OCI-LY1 (cell line): ENCODE results near the gene POLG2.

Source experiments
- H2AFZ ChIP-seq: fragments of 200-600 bp; sonication (generic), shearing (Covaris generic); 2 replicates; pipeline ENCODE4 v1.6.0; 2014; ENCODE audit warnings: antibody characterized with exemption, mild to moderate bottlenecking, low read length
- H3F3A ChIP-seq: fragments of 200-600 bp; sonication (generic), shearing (Covaris generic); 2 replicates; pipeline ENCODE4 v1.6.0; 2014; ENCODE audit warnings: mild to moderate bottlenecking, antibody characterized with exemption, low read length, moderate library complexity; ENCODE audit not compliant: insufficient read depth
- H3K27ac ChIP-seq: fragments of 200-600 bp; sonication (generic); 2 replicates; pipeline ENCODE4 v1.5.1; 2014; ENCODE audit warnings: low read length, mixed run types, mild to moderate bottlenecking, low read depth; ENCODE audit not compliant: poor library complexity, severe bottlenecking
- H3K27me3 ChIP-seq: fragments of 200-600 bp; sonication (generic); 2 replicates; pipeline ENCODE4 v1.6.0; 2014; ENCODE audit warnings: antibody characterized with exemption, mild to moderate bottlenecking, low read length, moderate library complexity; ENCODE audit not compliant: insufficient read depth
- H3K36me3 ChIP-seq: fragments of 200-600 bp; sonication (generic); 2 replicates; pipeline ENCODE4 v1.6.1; 2014; ENCODE audit warnings: mild to moderate bottlenecking, antibody characterized with exemption, low read length, moderate library complexity, mixed read lengths; ENCODE audit not compliant: insufficient read depth
- H3K4me1 ChIP-seq: fragments of 200-600 bp; sonication (generic); 2 replicates; pipeline ENCODE4 v1.5.1; 2014; ENCODE audit warnings: mild to moderate bottlenecking, low read length, moderate library complexity; ENCODE audit not compliant: insufficient read depth, severe bottlenecking
- H3K4me2 ChIP-seq: fragments of 200-600 bp; sonication (generic), shearing (Covaris generic); 2 replicates; pipeline ENCODE4 v1.6.1; 2014; ENCODE audit warnings: low read length
- H3K4me3 ChIP-seq: fragments of 200-600 bp; sonication (generic); 2 replicates; pipeline ENCODE4 v1.5.1; 2014; ENCODE audit warnings: low read length, low read depth, mild to moderate bottlenecking, mixed read lengths; ENCODE audit not compliant: poor library complexity, severe bottlenecking
- H3K79me2 ChIP-seq: fragments of 200-600 bp; shearing (Covaris generic); 2 replicates; pipeline ENCODE4 v1.6.1; 2016; ENCODE audit warnings: mixed run types, low read length, mixed read lengths; ENCODE audit not compliant: insufficient read depth
- H3K9ac ChIP-seq: fragments of 200-600 bp; sonication (generic), shearing (Covaris generic); 2 replicates; pipeline ENCODE4 v1.6.1; 2014; ENCODE audit warnings: mild to moderate bottlenecking, low read length, mixed read lengths
- H3K9me2 ChIP-seq: fragments of 200-600 bp; sonication (generic), shearing (Covaris generic); 2 replicates; pipeline ENCODE4 v1.6.1; 2014; ENCODE audit warnings: low read depth, mild to moderate bottlenecking, low read length, mixed read lengths
- H3K9me3 ChIP-seq: fragments of 200-600 bp; shearing (Covaris generic); 2 replicates; pipeline ENCODE4 v1.6.1; 2014; ENCODE audit warnings: low read length, mixed read lengths
- H4K20me1 ChIP-seq: fragments of 200-600 bp; sonication (generic), shearing (Covaris generic); 2 replicates; pipeline ENCODE4 v1.6.0; 2016; ENCODE audit warnings: mild to moderate bottlenecking, low read length; ENCODE audit not compliant: insufficient read depth
- CTCF ChIP-seq: fragments of 200-600 bp; sonication (generic), shearing (Covaris generic); IDR thresholded peaks from 2 replicates; pipeline ENCODE4 v1.5.1; 2017; ENCODE audit warnings: mild to moderate bottlenecking, antibody characterized with exemption, low read length, moderate library complexity, mixed read lengths
- EZH2 ChIP-seq: fragments of 200-600 bp; sonication (generic), shearing (Covaris generic); IDR thresholded peaks from 2 replicates; pipeline ENCODE4 v1.8.0; 2017; ENCODE audit warnings: borderline replicate concordance, mixed run types, mild to moderate bottlenecking, antibody characterized with exemption, low read length, moderate library complexity, mixed read lengths

POLG2 gene

GRCh38 chr17:64447526-64447925 is 49.3 kb downstream of the POLG2 start:
- H2AFZ ChIP-seq = no peak overlapping the region
- TF ChIP-seq CTCF (no peak), EZH2 (no peak)
- H3K9me3 ChIP-seq = no peaks in the 10 kb centered on the region
- no peaks in the 10 kb centered on the region for H4K20me1 ChIP-seq
- H3K79me2 ChIP-seq = no peaks in the 10 kb centered on the region
- H3K9me2 ChIP-seq = no peaks in the 10 kb centered on the region
- peaks cover 38% of the 10 kb centered on the region for H3K4me1 ChIP-seq
- H3K27ac ChIP-seq = peak overlapping the region; percentile 23
- H3K9ac ChIP-seq = no peak overlapping the region
- H3F3A ChIP-seq = 0 out of 2 replicates have a peak, but pooled peaks cover 4% of the 10 kb centered on the region
- no peaks in the 10 kb centered on the region for H3K27me3 ChIP-seq
- peaks cover 18% of the 10 kb centered on the region for H3K36me3 ChIP-seq
- H3K4me2 ChIP-seq = no peak overlapping the region
- no peak overlapping the region for H3K4me3 ChIP-seq

- H3K9me2 ChIP-seq = no peaks in the 10 kb centered on the region
- no peak overlapping the region for H3K27ac ChIP-seq
- H3K36me3 ChIP-seq = no peaks in the 10 kb centered on the region
- H2AFZ ChIP-seq = no peak overlapping the region
- H3K27me3 ChIP-seq = no peaks in the 10 kb centered on the region
- H3K9me3 ChIP-seq = peaks cover 3% of the 10 kb centered on the region; the same call in 1 of the 2 replicates
- TF ChIP-seq CTCF = no peak
- no peak for TF ChIP-seq EZH2
- no peak overlapping the region for H3K9ac ChIP-seq
- no peak overlapping the region for H3K4me2 ChIP-seq
- peaks cover 19% of the 10 kb centered on the region for H3K4me1 ChIP-seq
- no peak overlapping the region for H3K4me3 ChIP-seq
- no peaks in the 10 kb centered on the region for H4K20me1 ChIP-seq
- 0 out of 2 replicates have a peak, but pooled peaks cover 4% of the 10 kb centered on the region for H3F3A ChIP-seq
- H3K79me2 ChIP-seq = no peaks in the 10 kb centered on the region
These were observed 53.6 kb downstream of the POLG2 start for GRCh38 chr17:64443086-64443760.

- Histone ChIP-seq H3K27ac (peak overlapping the region; percentile 54), H3K27me3 (no peaks in the 10 kb centered on the region), H3F3A (0 out of 2 replicates have a peak, but pooled peaks cover 4% of the 10 kb centered on the region), H3K4me3 (no peak overlapping the region), H3K9me3 (peaks cover 10% of the 10 kb centered on the region), H3K79me2 (no peaks in the 10 kb centered on the region), H4K20me1 (no peaks in the 10 kb centered on the region), H3K9me2 (no peaks in the 10 kb centered on the region), H2AFZ (peak overlapping the region; percentile 92), H3K4me1 (peaks cover 16% of the 10 kb centered on the region), H3K4me2 (peak overlapping the region; percentile 2; the same call in 1 of the 2 replicates), H3K9ac (peak overlapping the region; percentile 39; the same call in 1 of the 2 replicates), H3K36me3 (no peaks in the 10 kb centered on the region)
- TF ChIP-seq EZH2 = no peak
- no peak for TF ChIP-seq CTCF
These were observed 54.3 kb downstream of the POLG2 start for GRCh38 chr17:64442541-64442971.
